Sigmoid colon (tissue), 4 donors: Measurements from ENCODE around the gene PARL.

Experiments used
- POLR2A ChIP-seq, 2 donors: fragments of 450-650 bp; IDR thresholded peaks; one replicate each; pipeline ENCODE4 v1.6.1; 2016; ENCODE audit warnings: antibody characterized with exemption in 2 of 2, mild to moderate bottlenecking in 2 of 2, moderate library complexity in 2 of 2
- POLR2AphosphoS5 ChIP-seq, 4 donors: sonication (generic); formaldehyde crosslinking; IDR thresholded peaks; one replicate each; pipeline ENCODE4 v1.6.1; 2017; ENCODE audit warnings: antibody characterized with exemption in 4 of 4

DNA sequence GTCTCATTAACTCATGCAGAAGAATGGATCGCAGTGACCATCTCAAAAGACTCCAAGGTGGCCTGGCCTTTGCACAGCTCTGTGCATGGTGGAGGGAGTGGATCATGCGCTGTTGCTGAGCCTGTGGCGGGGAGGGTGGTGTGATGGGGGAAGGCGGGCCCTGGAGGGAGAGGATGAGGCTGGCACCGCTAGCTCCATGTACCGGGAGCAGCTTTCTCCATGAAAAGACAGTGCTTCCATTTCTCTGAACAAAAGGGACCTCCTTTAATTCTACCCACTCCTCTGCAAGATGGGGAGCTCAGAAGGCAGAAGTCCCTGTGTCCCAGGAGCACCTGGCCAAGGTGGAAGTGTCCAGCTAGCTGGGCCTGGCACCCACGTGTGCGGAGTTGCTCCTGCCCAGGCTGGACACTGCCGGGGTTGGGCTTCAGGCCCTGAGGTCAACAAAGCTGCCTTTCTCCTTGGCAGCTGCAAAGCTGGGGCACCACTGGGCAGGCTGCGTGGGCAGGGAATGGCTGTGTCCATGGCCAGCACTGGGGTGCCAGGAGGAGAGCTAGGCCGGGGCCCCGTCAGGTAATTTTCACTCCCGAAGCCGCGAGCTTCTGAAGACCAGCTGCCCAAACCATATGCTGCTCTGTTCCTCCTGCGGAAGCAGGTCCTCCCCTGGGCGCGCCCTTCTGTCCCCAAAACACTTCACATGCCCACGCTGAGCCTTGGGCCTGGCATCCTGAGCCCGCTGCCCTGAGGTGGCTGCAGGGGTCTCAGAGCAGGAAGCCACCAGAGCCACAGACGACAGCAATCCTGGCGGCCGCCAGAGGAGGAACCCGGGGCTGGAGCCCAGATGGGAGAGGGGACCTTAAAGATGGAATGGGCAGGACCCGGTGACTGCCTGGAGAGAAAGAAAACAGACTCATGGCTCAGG is 65.7 kb downstream of the PARL start:
- TF ChIP-seq POLR2A (IDR thresholded peaks at IDR 0.05) (no peak), POLR2AphosphoS5 (IDR thresholded peaks at IDR 0.05) (no peak)
